ENCODE results near the gene KDM2A.

The KDM2A gene

GRCh38 chr11:67079065-67079705 is 39.9 kb upstream of the KDM2A start:
- no peak for TF ChIP-seq ZNF70 (CRISPR knock-in tag; IDR thresholded peaks at IDR 0.05)
- TF ChIP-seq ZC3H10 (CRISPR knock-in tag; IDR thresholded peaks at IDR 0.05) = no peak
- no peak for TF ChIP-seq PATZ1 (CRISPR knock-in tag; IDR thresholded peaks at IDR 0.05; ENCODE audit: borderline replicate concordance)
- TF ChIP-seq GLIS3 (CRISPR knock-in tag; IDR thresholded peaks at IDR 0.05) = no peak
- TF ChIP-seq POU6F1 (CRISPR knock-in tag; IDR thresholded peaks at IDR 0.05; ENCODE audit: borderline replicate concordance, low read depth) = no peak
- TF ChIP-seq ZFP30 (CRISPR knock-in tag; IDR thresholded peaks at IDR 0.05) = no peak
- no peak for TF ChIP-seq OSR1 (CRISPR knock-in tag; IDR thresholded peaks at IDR 0.05)
- TF ChIP-seq TCF4 (CRISPR knock-in tag; IDR thresholded peaks at IDR 0.05; ENCODE audit: borderline replicate concordance) = no peak
- no peak for TF ChIP-seq ZNF565 (CRISPR knock-in tag; conservative IDR thresholded peaks at IDR 0.05; ENCODE audit: low read depth)
- TF ChIP-seq ZFP3 (CRISPR knock-in tag; IDR thresholded peaks at IDR 0.05) = no peak
- ATAC-seq = no peak

- no peak for TF ChIP-seq PPARA (CRISPR knock-in tag; IDR thresholded peaks at IDR 0.05; ENCODE audit: borderline replicate concordance)
- TF ChIP-seq ISL1 (CRISPR knock-in tag; IDR thresholded peaks at IDR 0.05) = no peak
- no peak for TF ChIP-seq RARB (CRISPR knock-in tag; IDR thresholded peaks at IDR 0.05)
- no peak for TF ChIP-seq SNAI2 (CRISPR knock-in tag; IDR thresholded peaks at IDR 0.05)
- no peak for TF ChIP-seq ZC3H10 (CRISPR knock-in tag; IDR thresholded peaks at IDR 0.05)
- no peak for TF ChIP-seq ZFP3 (CRISPR knock-in tag; IDR thresholded peaks at IDR 0.05)
- TF ChIP-seq ESRRG (CRISPR knock-in tag; IDR thresholded peaks at IDR 0.05) = no peak
- no peak for TF ChIP-seq ZNF70 (CRISPR knock-in tag; IDR thresholded peaks at IDR 0.05)
- no peak for TF ChIP-seq ZNF565 (CRISPR knock-in tag; conservative IDR thresholded peaks at IDR 0.05; ENCODE audit: low read depth)
- TF ChIP-seq CSRNP3 (CRISPR knock-in tag; IDR thresholded peaks at IDR 0.05) = no peak
- TF ChIP-seq TOX (CRISPR knock-in tag; IDR thresholded peaks at IDR 0.05; ENCODE audit: borderline replicate concordance) = no peak
- no peak for TF ChIP-seq TCF4 (CRISPR knock-in tag; IDR thresholded peaks at IDR 0.05; ENCODE audit: borderline replicate concordance)
- TF ChIP-seq ARNTL (CRISPR knock-in tag; IDR thresholded peaks at IDR 0.05; ENCODE audit: borderline replicate concordance, low read depth) = no peak
- no peak for TF ChIP-seq POU6F1 (CRISPR knock-in tag; IDR thresholded peaks at IDR 0.05; ENCODE audit: borderline replicate concordance, low read depth)
- no peak for TF ChIP-seq BACH2 (CRISPR knock-in tag; IDR thresholded peaks at IDR 0.05; ENCODE audit: borderline replicate concordance)
- TF ChIP-seq OSR1 (CRISPR knock-in tag; IDR thresholded peaks at IDR 0.05) = no peak
- TF ChIP-seq CREB5 (CRISPR knock-in tag; IDR thresholded peaks at IDR 0.05; ENCODE audit: low read depth) = no peak
- no peak for TF ChIP-seq TSHZ2 (CRISPR knock-in tag; IDR thresholded peaks at IDR 0.05)
- ATAC-seq = no peak; the same call in 2 of the 3 replicates
These were observed 36.8 kb upstream of the KDM2A start for GRCh38 chr11:67082071-67082791.

Data from SK-N-SH treated with all-trans-retinoic acid at 6 μM for 48 hours (cell line).